GM18907 (cell line): ENCODE data around the gene AXIN1.
"Not testable (repeated sequence)": the region's sequence is repeated elsewhere in the genome, so short reads cannot be mapped to it uniquely, and the experiment has no call there.

Source experiments
- ATAC-seq: cut with Tn5 transposase; IDR thresholded peaks from one replicate; pipeline ENCODE4 v1.9.1; 2021; ENCODE audit warnings: mild to moderate bottlenecking, moderate library complexity; ENCODE audit not compliant: unreplicated experiment

AXIN1 gene

DNA sequence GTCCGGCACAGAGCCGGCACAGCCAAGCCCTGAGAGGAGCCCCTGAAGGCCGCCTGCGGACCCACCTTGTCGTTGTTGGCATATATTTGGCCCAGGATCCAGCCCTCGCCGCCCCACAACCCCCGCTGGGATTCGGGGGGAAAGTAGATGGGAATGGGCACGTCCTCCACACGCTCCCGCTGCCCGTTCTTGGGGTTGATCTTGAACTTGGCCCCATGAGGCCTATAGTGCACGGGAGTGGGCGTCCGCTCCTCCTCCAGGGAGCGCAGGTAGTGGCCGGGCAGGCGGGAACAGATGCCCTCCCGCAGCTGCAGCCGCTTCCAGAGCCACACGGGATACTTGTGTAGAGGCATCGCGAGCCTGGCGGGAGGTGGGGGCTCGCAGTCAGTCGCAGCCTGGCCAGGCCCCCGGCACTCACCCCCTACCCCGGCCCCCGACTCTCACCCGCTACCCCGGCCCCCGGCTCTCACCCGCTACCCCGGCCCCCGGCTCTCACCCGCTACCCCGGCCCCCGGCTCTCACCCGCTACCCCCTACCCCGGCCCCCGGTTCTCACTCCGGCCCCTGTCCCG is 17.4 kb upstream of the AXIN1 start:
- ATAC-seq: no peak

- ATAC-seq: no peak
Measured at GRCh38 chr16:369275-369865, 16.8 kb upstream of the AXIN1 start.

GRCh38 chr16:368388-369158 is 16.1 kb upstream of the AXIN1 start:
- no peak for ATAC-seq

DNA sequence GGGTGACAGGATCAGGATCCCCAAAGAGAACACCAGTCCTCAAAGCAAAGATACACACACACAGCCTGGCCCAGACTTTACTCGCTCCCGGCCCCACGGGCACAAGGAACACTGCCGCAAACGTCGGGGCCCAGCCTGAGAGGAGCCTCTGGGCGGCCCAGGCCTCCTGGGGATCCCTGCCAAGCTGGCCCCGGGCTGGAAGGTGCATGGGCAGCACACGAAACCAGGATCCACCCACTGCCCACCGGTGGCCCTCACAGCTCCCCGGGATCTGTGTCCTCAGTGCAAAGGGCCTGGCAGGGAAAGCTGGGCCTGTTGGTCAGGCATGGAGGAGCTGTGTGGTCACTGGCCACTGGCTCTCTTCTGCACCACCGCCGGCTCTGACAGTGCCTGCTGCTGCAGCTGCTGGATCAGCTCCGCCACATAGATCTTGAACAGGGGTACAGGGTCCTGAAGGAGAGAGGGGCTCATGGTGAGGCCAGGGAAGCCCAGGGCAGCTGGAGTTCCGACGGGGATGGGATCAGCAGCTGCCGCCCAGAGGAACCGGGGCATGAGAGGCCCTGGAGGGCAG is 14.9 kb upstream of the AXIN1 start:
- no peak for ATAC-seq

DNA sequence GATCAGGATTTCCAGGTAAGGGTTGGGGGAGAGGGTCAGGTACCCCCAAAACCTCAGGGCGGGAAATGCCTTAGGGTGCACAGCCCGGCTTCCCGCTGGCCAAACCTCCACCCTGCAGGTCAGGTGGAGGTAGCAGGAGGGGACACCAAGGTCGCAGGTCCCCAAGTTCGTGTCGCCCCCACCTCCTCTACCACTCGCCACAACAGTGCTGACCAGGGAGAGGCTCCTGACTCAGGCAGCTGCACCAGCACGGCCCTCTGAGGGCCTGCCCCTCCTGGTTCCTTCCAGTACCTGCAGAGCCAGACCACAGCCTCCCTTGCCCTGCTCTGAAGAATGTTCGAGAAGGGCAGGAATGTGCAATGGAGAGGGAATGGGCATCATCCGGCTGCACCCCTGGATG is 14.0 kb upstream of the AXIN1 start:
- no peak for ATAC-seq

DNA sequence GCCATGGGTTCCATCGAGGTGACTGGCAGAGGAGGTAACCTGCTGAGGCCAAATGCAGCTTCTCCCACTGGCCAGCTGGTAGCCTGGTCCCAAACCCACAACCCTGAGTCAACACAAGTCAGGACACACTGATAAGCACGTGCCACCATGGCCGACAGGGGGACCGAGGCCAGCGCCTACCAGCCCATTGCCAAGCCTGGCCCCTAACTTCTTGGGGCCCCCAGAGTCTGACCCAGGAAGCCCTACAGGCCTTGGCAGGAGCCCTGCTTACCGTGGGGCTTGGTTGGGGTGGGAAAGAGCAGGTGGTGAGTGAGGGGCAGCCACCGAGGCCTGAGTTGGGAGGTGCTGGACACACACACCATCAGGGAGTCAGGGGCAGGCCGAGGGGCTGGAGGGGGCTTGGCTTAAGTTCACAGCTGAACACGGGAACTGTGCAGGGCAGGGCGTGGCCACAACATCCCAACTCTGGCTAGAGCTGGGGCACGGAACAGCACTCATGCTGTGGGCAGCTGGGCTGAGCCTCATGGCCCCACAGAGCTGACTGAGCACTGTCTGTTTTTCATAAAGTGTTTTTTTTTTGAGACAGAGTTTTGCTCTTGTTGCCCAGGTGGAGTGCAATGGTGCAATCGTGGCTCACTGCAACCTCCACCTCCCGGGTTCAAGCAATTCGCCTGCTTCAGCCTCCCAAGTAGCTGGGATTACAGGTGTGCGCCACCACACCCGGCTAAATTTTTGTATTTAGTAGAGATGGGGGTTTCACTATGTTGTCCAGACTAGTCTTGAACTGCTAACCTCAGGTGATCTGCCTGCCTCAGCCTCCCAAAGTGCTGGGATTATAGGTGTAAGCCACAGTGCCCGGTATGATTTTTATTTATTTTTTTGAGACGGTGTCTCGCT is 12.3 kb upstream of the AXIN1 start:
- no peak for ATAC-seq

DNA sequence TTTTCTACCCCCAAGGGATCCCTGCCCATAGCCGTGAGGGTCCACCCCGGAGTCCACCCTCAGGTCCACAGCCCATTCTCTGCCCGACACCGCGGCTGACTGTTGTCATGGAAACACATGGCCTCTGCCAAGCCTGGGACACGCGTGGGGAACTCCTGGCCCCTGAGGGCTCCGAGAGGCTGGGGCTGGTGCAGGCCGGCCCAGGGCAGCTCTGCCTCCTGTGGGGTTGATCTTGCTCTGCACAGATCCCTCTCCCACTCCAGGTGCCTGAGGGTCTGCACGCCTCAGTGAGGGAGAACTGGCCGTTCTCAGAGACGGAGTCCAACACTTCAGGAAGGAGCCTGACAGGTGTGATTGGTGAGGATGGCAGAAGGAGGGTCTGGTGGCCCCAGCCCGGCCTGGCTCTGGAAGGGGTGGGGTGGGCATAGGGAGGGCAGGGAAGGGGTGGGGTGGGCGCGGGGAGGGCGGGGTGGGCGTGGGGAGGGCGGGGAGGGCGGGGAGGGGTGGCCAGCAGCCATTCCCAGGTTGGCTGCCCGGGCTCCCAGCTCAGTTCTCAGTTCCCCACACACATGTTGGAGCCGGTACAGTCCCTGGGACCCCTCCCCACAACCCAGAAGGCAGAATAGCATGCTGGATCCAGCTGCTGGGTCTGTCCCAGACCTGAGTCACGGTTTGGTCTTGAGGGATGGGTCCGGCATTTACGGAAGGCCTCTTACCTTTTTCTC is 11.4 kb upstream of the AXIN1 start:
- no peak for ATAC-seq

- ATAC-seq: no peak
Measured at GRCh38 chr16:363110-363765, 10.7 kb upstream of the AXIN1 start.

DNA sequence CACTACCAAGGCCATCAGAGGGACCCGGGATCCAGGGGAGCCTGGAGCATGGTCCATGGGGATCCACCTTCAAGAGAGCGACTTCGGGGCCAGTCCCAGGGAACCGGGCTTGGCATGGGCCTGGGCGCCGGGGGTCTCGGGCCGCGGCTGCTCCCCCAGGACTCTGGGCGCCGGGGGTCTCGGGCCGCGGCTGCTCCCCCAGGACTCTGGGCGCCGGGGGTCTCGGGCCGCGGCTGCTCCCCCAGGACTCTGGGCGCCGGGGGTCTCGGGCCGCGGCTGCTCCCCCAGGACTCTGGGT is 10.1 kb upstream of the AXIN1 start:
- not testable (repeated sequence) for ATAC-seq

GRCh38 chr16:361872-362701 is 9.6 kb upstream of the AXIN1 start:
- ATAC-seq: no peak

GRCh38 chr16:361341-361871 is 8.9 kb upstream of the AXIN1 start:
- ATAC-seq: no peak

- no peak for ATAC-seq
Measured at GRCh38 chr16:360698-361336, 8.3 kb upstream of the AXIN1 start.

- ATAC-seq: no peak
Measured at GRCh38 chr16:359871-360697, 7.6 kb upstream of the AXIN1 start.

- no peak for ATAC-seq
Measured at GRCh38 chr16:359067-359763, 6.7 kb upstream of the AXIN1 start.

GRCh38 chr16:356741-357140 is 4.2 kb upstream of the AXIN1 start:
- ATAC-seq: no peak

GRCh38 chr16:354971-355461 is 2.5 kb upstream of the AXIN1 start:
- ATAC-seq: no peak
